Hematopoietic multipotent progenitor cell treated with erythropoietin and hydrocortisone succinate and interleukin-3 and kit ligand, for 15 days (in vitro differentiated cells): ENCODE measurements around the gene RASAL2.

Source experiments
- DNase-seq: peaks from one replicate; pipeline ENCODE4 v3.0.0-alpha.2; 2015; ENCODE audit warnings: low spot score

Gene RASAL2

DNA sequence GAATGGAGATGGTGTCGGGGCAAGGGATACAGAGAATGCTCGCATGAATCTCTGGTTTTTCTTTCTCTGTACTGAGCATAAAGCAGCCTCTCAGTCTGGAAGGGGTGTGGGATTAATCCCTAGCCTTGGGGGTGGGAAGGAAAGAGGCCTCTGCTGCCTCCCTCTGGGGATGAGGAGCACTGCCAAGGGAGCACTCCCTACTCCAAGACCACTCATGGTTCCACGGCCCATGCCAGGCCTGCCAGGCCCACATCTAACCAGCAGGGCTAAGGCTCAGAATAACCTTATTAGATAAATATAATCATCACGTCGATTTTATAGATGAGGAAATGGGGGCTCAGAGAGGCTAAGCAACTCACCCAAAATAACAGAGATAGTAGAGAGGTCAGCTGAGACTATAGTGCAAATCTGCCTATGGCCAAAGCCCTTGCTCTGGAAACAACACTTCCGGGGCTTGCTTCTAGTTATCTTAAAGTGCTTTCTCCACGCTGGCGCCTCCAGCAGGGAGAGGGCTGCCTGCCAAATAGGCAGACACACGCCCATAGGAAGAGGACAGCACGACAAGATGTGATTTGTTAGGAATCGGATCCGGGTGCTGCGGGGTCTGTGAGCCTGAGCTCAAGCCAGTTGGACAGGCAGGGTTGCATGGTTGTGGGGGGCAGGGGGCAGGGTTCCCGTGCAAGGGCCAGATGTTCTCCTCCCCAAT is 419.5 kb downstream of the RASAL2 start:
- no peak for DNase-seq

DNA sequence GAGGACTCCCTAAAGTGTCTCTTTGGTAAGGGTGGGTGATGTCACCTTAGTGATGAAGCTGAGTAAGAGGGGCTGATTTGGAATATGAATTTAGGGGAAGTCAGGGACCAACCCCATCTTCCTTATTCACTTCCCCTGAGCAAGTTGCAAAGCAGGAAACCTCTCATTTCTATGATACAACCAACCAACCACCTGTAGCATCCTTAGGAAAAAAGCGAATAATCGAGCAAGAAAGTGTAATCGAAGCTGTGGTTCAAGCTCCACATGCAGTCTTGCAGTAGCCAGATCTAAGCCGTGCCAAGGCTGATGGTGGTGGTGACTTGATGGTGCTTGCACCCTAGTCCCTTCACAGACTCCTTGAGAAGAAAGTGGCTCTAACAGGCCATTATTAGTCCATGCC is 422.2 kb downstream of the RASAL2 start:
- DNase-seq, result no peak

DNA sequence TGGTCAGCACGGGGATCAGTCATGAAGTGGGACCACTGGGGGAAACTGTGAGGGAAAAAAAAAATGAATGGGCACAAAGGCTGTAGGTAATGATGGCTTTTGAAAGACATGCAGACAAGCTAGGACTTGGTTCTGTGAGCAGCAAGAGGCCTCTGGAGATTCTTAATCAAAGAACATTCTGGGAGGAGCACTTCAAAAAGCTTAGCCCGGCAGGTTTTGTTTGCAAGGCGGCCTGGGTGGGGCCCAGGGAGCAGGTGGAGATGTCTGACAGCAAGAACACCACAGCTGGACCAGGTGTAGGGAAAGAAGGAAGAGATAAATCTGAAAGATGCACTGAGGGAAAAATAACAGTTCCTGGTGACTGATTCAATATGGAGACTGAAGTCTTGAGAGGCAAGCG is 425.0 kb downstream of the RASAL2 start:
- DNase-seq, result no peak

GRCh38 chr1:178520803-178521202 is 426.9 kb downstream of the RASAL2 start:
- DNase-seq, result no peak

DNA sequence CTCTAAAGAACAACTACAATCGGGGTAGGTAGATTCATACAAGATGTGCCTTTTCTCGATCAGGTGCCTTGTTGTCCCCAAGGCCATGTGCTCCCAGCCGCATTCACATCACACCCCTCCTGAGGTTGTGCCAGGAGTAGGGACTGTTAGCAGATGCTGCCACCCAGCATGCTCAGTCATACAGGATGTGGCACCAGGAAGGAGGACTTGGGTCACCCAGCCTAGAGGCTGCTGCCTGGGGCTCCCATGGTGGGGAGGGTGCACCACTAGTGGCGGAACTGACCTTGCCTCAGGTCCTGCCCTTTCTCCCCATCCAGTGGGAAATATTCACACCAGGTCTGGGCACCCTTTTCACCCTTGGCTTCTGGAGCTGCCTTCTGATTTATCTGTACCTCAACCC is 427.3 kb downstream of the RASAL2 start:
- no peak for DNase-seq

DNA sequence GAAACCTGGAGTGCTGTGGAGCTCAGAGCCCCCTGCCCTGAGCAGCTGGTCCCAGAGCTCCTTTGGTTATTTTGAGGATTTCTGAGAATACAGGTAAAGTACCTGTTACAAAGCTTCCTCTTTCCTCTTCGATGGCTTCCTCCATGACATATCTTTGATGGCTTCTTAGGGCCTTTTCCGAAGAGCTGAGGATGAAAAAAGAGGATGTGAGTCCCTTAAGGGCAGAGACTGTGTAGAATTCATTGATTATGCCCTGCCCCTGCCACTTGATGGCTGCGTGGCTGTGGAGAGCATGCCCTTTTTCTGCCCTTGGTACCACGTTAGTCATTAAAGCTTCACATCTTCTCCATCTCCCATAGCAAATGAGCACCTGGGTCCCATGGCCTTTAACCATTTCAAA is 433.2 kb downstream of the RASAL2 start:
- no peak for DNase-seq

GRCh38 chr1:178528228-178528952 is 434.5 kb downstream of the RASAL2 start:
- DNase-seq, result no peak

DNA sequence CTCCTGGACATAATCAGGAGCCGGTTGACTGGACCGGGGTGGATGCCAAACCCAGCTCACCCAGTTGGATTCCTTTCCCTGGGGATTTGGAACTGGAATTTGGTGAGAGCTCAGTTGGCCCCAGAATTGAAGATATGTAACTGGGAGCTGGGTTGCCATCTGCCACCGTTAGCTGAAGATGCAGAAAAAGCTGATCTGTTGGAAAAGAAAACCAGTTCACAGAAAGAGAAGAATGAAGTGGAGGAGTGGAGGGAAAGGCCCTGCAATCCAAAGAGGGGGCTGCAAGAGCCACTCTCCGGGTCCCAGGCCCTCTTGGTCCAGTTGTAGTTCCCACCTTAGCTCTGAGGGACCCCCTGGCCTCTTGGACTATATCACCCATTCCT is 435.0 kb downstream of the RASAL2 start:
- DNase-seq, result no peak

DNA sequence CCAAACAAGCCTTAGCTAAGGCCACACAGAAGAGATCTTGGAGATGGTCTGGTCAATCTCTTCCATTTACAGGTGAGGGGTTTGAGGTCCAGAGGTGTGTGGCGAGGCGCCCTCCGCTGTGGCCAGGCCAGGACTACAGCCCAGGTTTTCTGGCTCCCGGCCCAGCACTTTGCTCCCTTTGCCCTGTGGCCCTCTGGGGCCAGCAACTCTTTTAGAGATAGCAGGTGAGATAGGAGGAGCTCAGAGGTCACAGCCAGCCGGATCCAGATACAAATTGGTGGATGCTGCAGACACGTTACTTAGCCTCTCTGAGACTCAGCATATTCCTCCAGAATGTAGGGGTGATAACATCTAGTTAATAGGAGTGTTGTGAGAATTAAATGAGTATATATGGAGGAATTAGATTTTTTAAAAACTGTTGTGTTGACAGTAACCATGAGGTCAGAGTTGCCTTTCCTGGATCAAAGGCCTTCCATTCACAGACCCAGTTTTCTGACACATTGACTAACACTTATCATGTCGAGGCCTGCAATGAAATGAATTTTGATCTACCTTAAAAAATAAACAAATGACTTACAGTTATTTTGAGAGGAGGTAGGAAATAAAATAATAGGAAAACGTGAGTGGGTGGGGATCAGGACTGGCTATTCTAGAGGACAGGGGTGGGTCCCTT is 435.6 kb downstream of the RASAL2 start:
- DNase-seq, result no peak

DNA sequence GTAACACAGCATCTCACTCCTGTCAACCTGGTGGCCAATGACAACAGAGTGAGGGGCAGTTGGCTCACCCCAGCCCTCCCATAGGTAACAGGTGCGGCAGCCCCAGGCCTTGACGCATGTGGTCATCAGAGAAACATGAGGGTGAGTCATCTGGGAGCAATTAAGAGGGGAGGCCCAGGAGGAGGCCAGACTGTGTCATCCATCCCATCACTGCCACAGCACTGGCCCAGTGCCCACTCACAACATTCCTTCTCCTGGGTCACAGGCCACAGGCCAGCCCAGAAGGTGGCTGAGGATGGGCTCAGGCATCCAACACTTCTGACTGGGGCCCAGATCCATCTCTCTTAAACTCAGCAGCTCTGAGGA is 436.1 kb downstream of the RASAL2 start:
- no peak for DNase-seq

GRCh38 chr1:178530502-178530901 is 436.6 kb downstream of the RASAL2 start:
- no peak for DNase-seq

- DNase-seq, result no peak
These were observed 438.0 kb downstream of the RASAL2 start for GRCh38 chr1:178531887-178532286.

DNA sequence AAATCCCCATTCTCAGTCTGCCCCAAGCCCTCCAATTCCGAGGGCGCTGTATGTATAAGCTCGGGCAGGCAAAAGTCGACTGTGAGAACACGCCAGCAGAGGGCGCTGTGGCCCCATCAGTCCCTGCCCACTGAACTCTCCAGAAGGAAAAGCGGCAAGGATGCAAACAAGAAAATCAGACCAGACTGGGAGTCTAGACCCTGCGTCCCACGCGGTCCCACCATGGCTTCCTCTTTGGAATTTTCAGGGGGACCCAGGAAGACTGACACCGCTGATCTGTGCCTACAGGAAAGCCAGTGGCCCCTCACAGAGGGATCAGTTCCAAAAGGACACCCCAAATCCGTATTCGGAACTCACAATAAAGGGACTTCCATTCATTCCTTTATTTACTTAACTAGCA is 438.5 kb downstream of the RASAL2 start:
- DNase-seq, result peak; percentile 85

- DNase-seq, result peak; percentile 60
These were observed 439.4 kb downstream of the RASAL2 start for GRCh38 chr1:178533121-178533946.
